ENCODE data around the gene CYLD. TPM values are rescaled to one million over a fixed set of nuclear protein-coding genes. Genes with fewer than 3 reads are reported as not detected.
A peak's percentile ranks its signal among the peaks of the same experiment; 100 is the strongest.

Gene CYLD
- total and polyA plus RNA-seq, 8 donors: 27.1 to 52.1 (median 30.3) TPM

- peaks cover 0 to 16% of the 10 kb centered on the region in 2 donors for H3K4me1 ChIP-seq
- H3K36me3 ChIP-seq: peaks cover 0 to 52% of the 10 kb centered on the region in 2 donors
- no peak overlapping the region for H3K27ac ChIP-seq
- intact Hi-C loops (cut with DNase I): no loop called here
- no peaks in the 10 kb centered on the region for H3K27me3 ChIP-seq
- peaks cover 0 to 6% of the 10 kb centered on the region in 2 donors for H3K9me3 ChIP-seq
- no peak for ATAC-seq
- no peak for DNase-seq
- H3K4me3 ChIP-seq: no peak overlapping the region
- TF ChIP-seq, protein P1, sequence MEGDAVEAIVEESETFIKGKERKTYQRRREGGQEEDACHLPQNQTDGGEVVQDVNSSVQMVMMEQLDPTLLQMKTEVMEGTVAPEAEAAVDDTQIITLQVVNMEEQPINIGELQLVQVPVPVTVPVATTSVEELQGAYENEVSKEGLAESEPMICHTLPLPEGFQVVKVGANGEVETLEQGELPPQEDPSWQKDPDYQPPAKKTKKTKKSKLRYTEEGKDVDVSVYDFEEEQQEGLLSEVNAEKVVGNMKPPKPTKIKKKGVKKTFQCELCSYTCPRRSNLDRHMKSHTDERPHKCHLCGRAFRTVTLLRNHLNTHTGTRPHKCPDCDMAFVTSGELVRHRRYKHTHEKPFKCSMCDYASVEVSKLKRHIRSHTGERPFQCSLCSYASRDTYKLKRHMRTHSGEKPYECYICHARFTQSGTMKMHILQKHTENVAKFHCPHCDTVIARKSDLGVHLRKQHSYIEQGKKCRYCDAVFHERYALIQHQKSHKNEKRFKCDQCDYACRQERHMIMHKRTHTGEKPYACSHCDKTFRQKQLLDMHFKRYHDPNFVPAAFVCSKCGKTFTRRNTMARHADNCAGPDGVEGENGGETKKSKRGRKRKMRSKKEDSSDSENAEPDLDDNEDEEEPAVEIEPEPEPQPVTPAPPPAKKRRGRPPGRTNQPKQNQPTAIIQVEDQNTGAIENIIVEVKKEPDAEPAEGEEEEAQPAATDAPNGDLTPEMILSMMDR (IDR thresholded peaks at IDR 0.05): no peak
Observed at GRCh38 chr16:50721549-50722404, 20.1 kb upstream of the CYLD start.

DNA sequence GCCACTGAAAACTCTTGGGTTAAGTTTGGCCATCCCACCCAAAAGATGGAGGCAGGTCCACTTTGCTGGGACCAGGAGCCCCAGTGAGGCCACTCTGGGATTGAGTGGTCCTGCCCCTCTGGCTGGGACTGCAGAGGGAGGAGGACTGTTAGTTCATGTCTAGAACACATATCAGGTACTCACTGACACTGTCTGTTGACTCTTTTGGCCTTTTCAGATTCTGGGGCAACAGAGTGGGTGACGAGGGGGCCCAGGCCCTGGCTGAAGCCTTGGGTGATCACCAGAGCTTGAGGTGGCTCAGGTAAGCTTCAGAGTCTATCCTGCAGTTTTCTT is 19.5 kb upstream of the CYLD start:
- Histone ChIP-seq H3K4me1 (peaks cover 0 to 10% of the 10 kb centered on the region in 2 donors), H3K27me3 (no peaks in the 10 kb centered on the region), H3K9me3 (peaks cover 0 to 6% of the 10 kb centered on the region in 2 donors), H3K36me3 (peaks cover 0 to 55% of the 10 kb centered on the region in 2 donors), H3K27ac (no peak overlapping the region), H3K4me3 (no peak overlapping the region)
- no peak for ATAC-seq
- TF ChIP-seq, protein P1 (IDR thresholded peaks at IDR 0.05): no peak
- no peak for DNase-seq
- intact Hi-C loops (cut with DNase I): no loop called here

GRCh38 chr16:50722960-50723359 is 18.9 kb upstream of the CYLD start:
- H3K27ac ChIP-seq: no peak overlapping the region
- intact Hi-C loops (cut with DNase I): no loop called here
- H3K27me3 ChIP-seq: no peaks in the 10 kb centered on the region
- peaks cover 0 to 6% of the 10 kb centered on the region in 2 donors for H3K9me3 ChIP-seq
- DNase-seq: no peak
- TF ChIP-seq, protein P1 (IDR thresholded peaks at IDR 0.05): no peak
- H3K4me1 ChIP-seq: peaks cover 0 to 8% of the 10 kb centered on the region in 2 donors
- H3K4me3 ChIP-seq: no peak overlapping the region
- no peak for ATAC-seq
- peaks cover 0 to 61% of the 10 kb centered on the region in 2 donors for H3K36me3 ChIP-seq

DNA sequence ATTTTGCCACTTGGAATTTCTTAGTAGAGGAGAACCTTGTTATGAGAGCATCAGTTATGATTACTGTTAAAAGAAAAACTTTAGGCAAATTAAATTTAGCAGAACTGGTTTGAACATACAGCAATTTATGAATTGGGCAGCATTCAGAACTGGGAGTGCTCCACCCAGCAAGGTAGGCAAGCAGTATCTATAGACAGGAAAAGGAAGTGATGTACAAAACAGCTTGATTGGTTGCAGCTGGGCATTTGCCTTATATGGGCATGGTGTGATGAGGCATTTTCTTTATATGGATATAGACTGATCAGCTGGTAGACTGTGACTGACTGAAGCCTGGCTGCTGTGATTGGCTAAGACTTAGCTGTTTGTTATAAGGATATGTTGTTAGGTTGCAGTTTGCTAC is 17.6 kb upstream of the CYLD start:
- ATAC-seq (no peak), DNase-seq (no peak)
- no peak overlapping the region for H3K4me3 ChIP-seq
- H3K9me3 ChIP-seq: peaks cover 0 to 6% of the 10 kb centered on the region in 2 donors
- H3K27me3 ChIP-seq: no peaks in the 10 kb centered on the region
- peaks cover 0 to 59% of the 10 kb centered on the region in 2 donors for H3K36me3 ChIP-seq
- TF ChIP-seq, protein P1 (IDR thresholded peaks at IDR 0.05): no peak
- H3K27ac ChIP-seq: peak overlapping the region in 1 of 2 donors; percentile 28
- H3K4me1 ChIP-seq: peaks cover 0 to 8% of the 10 kb centered on the region in 2 donors
- intact Hi-C loops (cut with DNase I): no loop called here

DNA sequence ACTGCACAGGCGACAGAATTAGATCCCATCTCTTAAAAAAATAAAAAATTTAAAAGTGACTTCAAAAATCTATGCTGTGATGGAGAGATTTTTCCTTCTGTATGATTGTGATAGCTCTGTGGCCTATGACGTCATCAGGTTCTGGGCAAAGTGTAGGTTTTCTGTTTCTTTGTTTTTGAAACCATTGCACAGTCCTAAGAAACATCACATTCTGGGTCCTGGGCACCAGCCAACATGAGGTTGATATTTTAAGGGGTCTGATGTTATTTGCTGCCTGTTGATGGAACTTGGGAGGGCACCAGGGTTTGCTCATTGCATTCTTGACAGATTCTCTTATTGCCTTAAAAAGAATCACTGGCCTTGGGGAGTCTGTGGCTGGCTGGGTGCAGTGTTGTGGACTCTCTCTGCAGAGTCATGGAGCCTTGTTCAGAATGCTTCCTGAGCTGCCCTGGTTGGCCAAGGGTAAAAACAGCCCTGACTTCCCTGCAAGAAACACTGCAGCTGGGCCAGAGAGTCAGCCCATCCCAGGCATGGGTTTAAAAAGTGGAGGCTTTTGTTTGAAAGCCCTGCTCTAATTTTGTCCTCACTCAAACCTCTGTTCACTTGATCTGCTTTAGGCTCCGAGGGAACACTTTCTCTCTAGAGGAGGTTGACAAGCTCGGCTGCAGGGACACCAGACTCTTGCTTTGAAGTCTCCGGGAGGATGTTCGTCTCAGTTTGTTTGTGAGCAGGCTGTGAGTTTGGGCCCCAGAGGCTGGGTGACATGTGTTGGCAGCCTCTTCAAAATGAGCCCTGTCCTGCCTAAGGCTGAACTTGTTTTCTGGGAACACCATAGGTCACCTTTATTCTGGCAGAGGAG is 10.5 kb upstream of the CYLD start:
- Histone ChIP-seq H3K9me3 (no peaks in the 10 kb centered on the region), H3K4me3 (no peak overlapping the region), H3K36me3 (peaks cover 0 to 53% of the 10 kb centered on the region in 2 donors), H3K4me1 (no peaks in the 10 kb centered on the region), H3K27ac (no peak overlapping the region), H3K27me3 (no peaks in the 10 kb centered on the region)
- ATAC-seq (no peak), DNase-seq (no peak)
- TF ChIP-seq, protein P1 (IDR thresholded peaks at IDR 0.05): no peak
- intact Hi-C loops (cut with DNase I): no loop called here
